Ascending aorta (tissue), 2 donors: ENCODE results near the gene RPRD2. TPM values are rescaled to one million over a fixed set of nuclear protein-coding genes. Genes with fewer than 3 reads are reported as not detected.

ENCODE experiments used
- DNase-seq, 2 donors: peaks; one replicate each; pipeline ENCODE4 v3.0.0-alpha.2; 2019; ENCODE audit warnings: low spot score in 2 of 2
- H3K27ac ChIP-seq, 2 donors: fragments of 200-600 bp; sonication (generic); one replicate each; pipeline ENCODE4 v1.5.1; 2016 to 2017; ENCODE audit warnings: mild to moderate bottlenecking in 1 of 2
- H3K27me3 ChIP-seq: fragments of 200-600 bp; sonication (generic); one replicate; pipeline ENCODE4 v1.5.1; 2017
- H3K36me3 ChIP-seq, 2 donors: fragments of 200-600 bp; sonication (generic); one replicate each; pipeline ENCODE4 v1.5.1; 2016
- H3K4me1 ChIP-seq, 2 donors: fragments of 200-600 bp; sonication (generic); one replicate each; pipeline ENCODE4 v1.5.1; 2016 to 2017; ENCODE audit warnings: mild to moderate bottlenecking in 1 of 2
- H3K4me3 ChIP-seq, 2 donors: fragments of 200-600 bp; sonication (generic); one replicate each; pipeline ENCODE4 v1.5.1; 2016 to 2017; ENCODE audit warnings: mild to moderate bottlenecking in 1 of 2
- H3K9me3 ChIP-seq, 2 donors: fragments of 200-600 bp; sonication (generic); one replicate each; pipeline ENCODE4 v1.5.1; 2016
- CTCF ChIP-seq, 3 experiments: fragments of 200-600 bp in 2 of 3; fragments of 450-650 bp in 1 of 3; sonication (generic) in 2 of 3; IDR thresholded peaks; one replicate each; pipeline ENCODE4 v1.5.1; 2016 to 2019; ENCODE audit warnings: antibody characterized with exemption in 3 of 3, mild to moderate bottlenecking in 1 of 3, moderate library complexity in 1 of 3
- intact Hi-C: fragments of 100-400 bp; cut with DNase I; formaldehyde crosslinking; loops from one replicate; pipeline ENCODE4 v1.15.1; 2023
- total RNA-seq: library from RNA; depleted of rRNA; stranded (reverse); fragments of >200 nt; gene quantifications from one replicate; pipeline ENCODE4 v1.1.0, GENCODE V29; 2016

Gene RPRD2
- total RNA-seq, 1 donor from 2014 or later = 13.7 TPM

- H3K4me1 ChIP-seq = no peaks in the 10 kb centered on the region
- no peak for DNase-seq
- no peaks in the 10 kb centered on the region for H3K9me3 ChIP-seq
- TF ChIP-seq CTCF (IDR thresholded peaks at IDR 0.05) = no peak
- H3K27ac ChIP-seq = no peak overlapping the region
- H3K27me3 ChIP-seq = no peaks in the 10 kb centered on the region
- H3K36me3 ChIP-seq = peaks cover 31 to 34% of the 10 kb centered on the region in 2 donors
- no peak overlapping the region for H3K4me3 ChIP-seq
- intact Hi-C loops = no loop called here
Observed at GRCh38 chr1:150472601-150473200, 108.8 kb downstream of the RPRD2 start.

GRCh38 chr1:150473659-150474058 lies 109.7 kb downstream of the RPRD2 start:
- Histone ChIP-seq H3K4me1 (no peaks in the 10 kb centered on the region), H3K27ac (no peak overlapping the region), H3K4me3 (no peak overlapping the region), H3K9me3 (no peaks in the 10 kb centered on the region), H3K36me3 (peaks cover 29 to 30% of the 10 kb centered on the region in 2 donors), H3K27me3 (no peaks in the 10 kb centered on the region)
- no peak for DNase-seq
- no peak for TF ChIP-seq CTCF (IDR thresholded peaks at IDR 0.05)
- intact Hi-C loops = no loop called here

- Histone ChIP-seq H3K9me3 (no peaks in the 10 kb centered on the region), H3K27me3 (no peaks in the 10 kb centered on the region), H3K27ac (no peak overlapping the region), H3K36me3 (peaks cover 29 to 30% of the 10 kb centered on the region in 2 donors), H3K4me3 (no peak overlapping the region), H3K4me1 (no peaks in the 10 kb centered on the region)
- intact Hi-C loops = no loop called here
- no peak for DNase-seq
- TF ChIP-seq CTCF (IDR thresholded peaks at IDR 0.05) = no peak
Observed at GRCh38 chr1:150474869-150475268, 110.9 kb downstream of the RPRD2 start.

- no peaks in the 10 kb centered on the region for H3K27me3 ChIP-seq
- H3K4me1 ChIP-seq = no peaks in the 10 kb centered on the region
- intact Hi-C loops = no loop called here
- H3K27ac ChIP-seq = no peak overlapping the region
- peaks cover 14 to 15% of the 10 kb centered on the region in 2 donors for H3K36me3 ChIP-seq
- H3K9me3 ChIP-seq = no peaks in the 10 kb centered on the region
- no peak overlapping the region for H3K4me3 ChIP-seq
- no peak for TF ChIP-seq CTCF (IDR thresholded peaks at IDR 0.05)
- DNase-seq = no peak
Observed at GRCh38 chr1:150476754-150477153, 112.8 kb downstream of the RPRD2 start.

- H3K36me3 ChIP-seq = peaks cover 8 to 10% of the 10 kb centered on the region in 2 donors
- no peak for DNase-seq
- no peak overlapping the region for H3K27ac ChIP-seq
- intact Hi-C loops = no loop called here
- H3K27me3 ChIP-seq = no peaks in the 10 kb centered on the region
- no peaks in the 10 kb centered on the region for H3K9me3 ChIP-seq
- no peak overlapping the region for H3K4me3 ChIP-seq
- no peak for TF ChIP-seq CTCF (IDR thresholded peaks at IDR 0.05)
- no peaks in the 10 kb centered on the region for H3K4me1 ChIP-seq
Observed at GRCh38 chr1:150477320-150477719, 113.4 kb downstream of the RPRD2 start.

GRCh38 chr1:150477733-150478132 lies 113.8 kb downstream of the RPRD2 start:
- DNase-seq = no peak
- intact Hi-C loops = no loop called here
- Histone ChIP-seq H3K4me3 (no peak overlapping the region), H3K36me3 (peaks cover 4 to 6% of the 10 kb centered on the region in 2 donors), H3K9me3 (no peaks in the 10 kb centered on the region), H3K27me3 (no peaks in the 10 kb centered on the region), H3K4me1 (no peaks in the 10 kb centered on the region), H3K27ac (no peak overlapping the region)
- TF ChIP-seq CTCF (IDR thresholded peaks at IDR 0.05) = no peak
